OCI-LY1 (cell line): ENCODE results near the gene USP46.

Experiments used
- H2AFZ ChIP-seq: fragments of 200-600 bp; sonication (generic), shearing (Covaris generic); 2 replicates; pipeline ENCODE4 v1.6.0; 2014; ENCODE audit warnings: antibody characterized with exemption, mild to moderate bottlenecking, low read length
- H3F3A ChIP-seq: fragments of 200-600 bp; sonication (generic), shearing (Covaris generic); 2 replicates; pipeline ENCODE4 v1.6.0; 2014; ENCODE audit warnings: mild to moderate bottlenecking, antibody characterized with exemption, low read length, moderate library complexity; ENCODE audit not compliant: insufficient read depth
- H3K27ac ChIP-seq: fragments of 200-600 bp; sonication (generic); 2 replicates; pipeline ENCODE4 v1.5.1; 2014; ENCODE audit warnings: low read length, mixed run types, mild to moderate bottlenecking, low read depth; ENCODE audit not compliant: poor library complexity, severe bottlenecking
- H3K27me3 ChIP-seq: fragments of 200-600 bp; sonication (generic); 2 replicates; pipeline ENCODE4 v1.6.0; 2014; ENCODE audit warnings: antibody characterized with exemption, mild to moderate bottlenecking, low read length, moderate library complexity; ENCODE audit not compliant: insufficient read depth
- H3K36me3 ChIP-seq: fragments of 200-600 bp; sonication (generic); 2 replicates; pipeline ENCODE4 v1.6.1; 2014; ENCODE audit warnings: mild to moderate bottlenecking, antibody characterized with exemption, low read length, moderate library complexity, mixed read lengths; ENCODE audit not compliant: insufficient read depth
- H3K4me1 ChIP-seq: fragments of 200-600 bp; sonication (generic); 2 replicates; pipeline ENCODE4 v1.5.1; 2014; ENCODE audit warnings: mild to moderate bottlenecking, low read length, moderate library complexity; ENCODE audit not compliant: insufficient read depth, severe bottlenecking
- H3K4me2 ChIP-seq: fragments of 200-600 bp; sonication (generic), shearing (Covaris generic); 2 replicates; pipeline ENCODE4 v1.6.1; 2014; ENCODE audit warnings: low read length
- H3K4me3 ChIP-seq: fragments of 200-600 bp; sonication (generic); 2 replicates; pipeline ENCODE4 v1.5.1; 2014; ENCODE audit warnings: low read length, low read depth, mild to moderate bottlenecking, mixed read lengths; ENCODE audit not compliant: poor library complexity, severe bottlenecking
- H3K79me2 ChIP-seq: fragments of 200-600 bp; shearing (Covaris generic); 2 replicates; pipeline ENCODE4 v1.6.1; 2016; ENCODE audit warnings: mixed run types, low read length, mixed read lengths; ENCODE audit not compliant: insufficient read depth
- H3K9ac ChIP-seq: fragments of 200-600 bp; sonication (generic), shearing (Covaris generic); 2 replicates; pipeline ENCODE4 v1.6.1; 2014; ENCODE audit warnings: mild to moderate bottlenecking, low read length, mixed read lengths
- H3K9me2 ChIP-seq: fragments of 200-600 bp; sonication (generic), shearing (Covaris generic); 2 replicates; pipeline ENCODE4 v1.6.1; 2014; ENCODE audit warnings: low read depth, mild to moderate bottlenecking, low read length, mixed read lengths
- H3K9me3 ChIP-seq: fragments of 200-600 bp; shearing (Covaris generic); 2 replicates; pipeline ENCODE4 v1.6.1; 2014; ENCODE audit warnings: low read length, mixed read lengths
- H4K20me1 ChIP-seq: fragments of 200-600 bp; sonication (generic), shearing (Covaris generic); 2 replicates; pipeline ENCODE4 v1.6.0; 2016; ENCODE audit warnings: mild to moderate bottlenecking, low read length; ENCODE audit not compliant: insufficient read depth
- EZH2 ChIP-seq: fragments of 200-600 bp; sonication (generic), shearing (Covaris generic); IDR thresholded peaks from 2 replicates; pipeline ENCODE4 v1.8.0; 2017; ENCODE audit warnings: borderline replicate concordance, mixed run types, mild to moderate bottlenecking, antibody characterized with exemption, low read length, moderate library complexity, mixed read lengths
- TF ChIP-seq, protein P1 (sequence below): fragments of 200-600 bp; sonication (generic), shearing (Covaris generic); IDR thresholded peaks from 2 replicates; pipeline ENCODE4 v1.5.1; 2017; ENCODE audit warnings: mild to moderate bottlenecking, antibody characterized with exemption, low read length, moderate library complexity, mixed read lengths

Gene USP46

DNA sequence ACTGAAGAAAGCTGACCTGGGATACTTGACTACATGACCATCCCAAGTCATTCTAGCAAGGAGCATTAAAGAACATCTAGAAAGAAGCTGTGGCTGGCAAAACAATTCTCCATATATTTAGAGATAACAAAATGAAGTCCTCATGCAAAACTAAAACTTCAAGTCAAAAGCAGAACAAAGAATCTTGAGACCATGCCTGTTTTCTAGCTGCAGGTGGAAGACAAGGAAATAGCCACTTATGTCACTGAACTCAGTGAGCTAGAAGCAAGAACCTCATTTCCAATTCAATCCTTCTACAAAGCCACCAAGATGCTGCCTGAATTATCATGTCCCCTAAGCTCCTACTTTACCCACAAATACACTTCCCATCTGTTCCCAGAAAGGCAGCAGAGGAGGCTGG, 13.8 kb downstream of the USP46 start:
- peaks cover 5% of the 10 kb centered on the region for H3K4me1 ChIP-seq
- TF ChIP-seq, protein P1, sequence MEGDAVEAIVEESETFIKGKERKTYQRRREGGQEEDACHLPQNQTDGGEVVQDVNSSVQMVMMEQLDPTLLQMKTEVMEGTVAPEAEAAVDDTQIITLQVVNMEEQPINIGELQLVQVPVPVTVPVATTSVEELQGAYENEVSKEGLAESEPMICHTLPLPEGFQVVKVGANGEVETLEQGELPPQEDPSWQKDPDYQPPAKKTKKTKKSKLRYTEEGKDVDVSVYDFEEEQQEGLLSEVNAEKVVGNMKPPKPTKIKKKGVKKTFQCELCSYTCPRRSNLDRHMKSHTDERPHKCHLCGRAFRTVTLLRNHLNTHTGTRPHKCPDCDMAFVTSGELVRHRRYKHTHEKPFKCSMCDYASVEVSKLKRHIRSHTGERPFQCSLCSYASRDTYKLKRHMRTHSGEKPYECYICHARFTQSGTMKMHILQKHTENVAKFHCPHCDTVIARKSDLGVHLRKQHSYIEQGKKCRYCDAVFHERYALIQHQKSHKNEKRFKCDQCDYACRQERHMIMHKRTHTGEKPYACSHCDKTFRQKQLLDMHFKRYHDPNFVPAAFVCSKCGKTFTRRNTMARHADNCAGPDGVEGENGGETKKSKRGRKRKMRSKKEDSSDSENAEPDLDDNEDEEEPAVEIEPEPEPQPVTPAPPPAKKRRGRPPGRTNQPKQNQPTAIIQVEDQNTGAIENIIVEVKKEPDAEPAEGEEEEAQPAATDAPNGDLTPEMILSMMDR, result no peak
- no peak for TF ChIP-seq EZH2

GRCh38 chr4:52643785-52644244, 15.3 kb downstream of the USP46 start:
- Histone ChIP-seq H3K36me3 (no peaks in the 10 kb centered on the region), H3K9me3 (no peaks in the 10 kb centered on the region), H2AFZ (no peak overlapping the region), H3K4me3 (no peak overlapping the region), H3F3A (no peaks in the 10 kb centered on the region), H3K79me2 (no peaks in the 10 kb centered on the region; the same call in 1 of the 2 replicates), H3K4me2 (no peak overlapping the region), H3K27ac (no peak overlapping the region), H3K9ac (no peak overlapping the region), H3K27me3 (no peaks in the 10 kb centered on the region), H3K9me2 (no peaks in the 10 kb centered on the region), H4K20me1 (no peaks in the 10 kb centered on the region), H3K4me1 (peaks cover 5% of the 10 kb centered on the region)
- TF ChIP-seq, protein P1, result no peak
- TF ChIP-seq EZH2, result no peak

More for the DNA sequence above, 13.8 kb downstream of the USP46 start:
- H3K9ac ChIP-seq, result no peak overlapping the region
- H3K79me2 ChIP-seq, result no peaks in the 10 kb centered on the region; the same call in none of the 2 replicates
- H3K36me3 ChIP-seq, result peaks cover 5% of the 10 kb centered on the region; the same call in 1 of the 2 replicates
- H3F3A ChIP-seq, result no peaks in the 10 kb centered on the region
- no peaks in the 10 kb centered on the region for H3K9me3 ChIP-seq
- no peaks in the 10 kb centered on the region for H3K27me3 ChIP-seq
- H3K4me3 ChIP-seq, result no peak overlapping the region
- no peak overlapping the region for H2AFZ ChIP-seq
- H3K9me2 ChIP-seq, result no peaks in the 10 kb centered on the region
- H4K20me1 ChIP-seq, result no peaks in the 10 kb centered on the region
- no peak overlapping the region for H3K27ac ChIP-seq
- no peak overlapping the region for H3K4me2 ChIP-seq

GRCh38 chr4:52643190-52643589, 15.9 kb downstream of the USP46 start:
- Histone ChIP-seq H3K9ac (no peak overlapping the region), H2AFZ (no peak overlapping the region), H4K20me1 (no peaks in the 10 kb centered on the region), H3K36me3 (no peaks in the 10 kb centered on the region), H3K4me2 (no peak overlapping the region), H3K9me3 (no peaks in the 10 kb centered on the region), H3K27ac (no peak overlapping the region), H3K4me3 (no peak overlapping the region), H3K4me1 (peaks cover 5% of the 10 kb centered on the region), H3K9me2 (no peaks in the 10 kb centered on the region), H3F3A (no peaks in the 10 kb centered on the region), H3K79me2 (no peaks in the 10 kb centered on the region; the same call in 1 of the 2 replicates), H3K27me3 (no peaks in the 10 kb centered on the region)
- TF ChIP-seq EZH2, result no peak
- TF ChIP-seq, protein P1, result no peak
